ENCODE measurements around the gene GDF11. TPM values are rescaled to one million over a fixed set of nuclear protein-coding genes. Genes with fewer than 3 reads are reported as not detected.

Gene GDF11
- total and polyA plus RNA-seq, 10 donors: 3.5 to 14.5 (median 9.7) TPM

GRCh38 chr12:55715833-55716581 lies 26.9 kb upstream of the GDF11 start, which contains the start of gene BLOC1S1:
BLOC1S1 (plus strand) TSS chr12:55716046; CDS start chr12:55716052, 6 bp downstream.
- Histone ChIP-seq H3K36me3 (peaks cover 0 to 35% (median 12%) of the 10 kb centered on the region in 6 donors), H3K4me3 (peak within 1 kb of the TSS; percentile 70 to 98 (median 91)), H3K9me3 (no peaks in the 10 kb centered on the region), H3K4me1 (peaks cover 33 to 68% (median 53%) of the 10 kb centered on the region in 6 donors), H3K27me3 (replicated peaks in 1 of 7) (no peaks in the 10 kb centered on the region), H3K27ac (peak within 1 kb of the TSS; percentile 83 to 97 (median 96))
- DNase-seq: peak; percentile 98
- WGBS, 5 donors: 0 to 2% (median 1%) methylated on average over 41 to 42 of the region's 42 CpGs
- intact Hi-C loops (cut with DNase I; ENCODE audit: low total_unique reads): no loop called here
- TF ChIP-seq POLR2AphosphoS5 (IDR thresholded peaks at IDR 0.05) (peak; percentile 92 to 93 (median 92)), CTCF (IDR thresholded peaks at IDR 0.05 in 8 of 11, conservative IDR thresholded peaks at IDR 0.05 in 3 of 11) (peak in 3 of 11 experiments; percentile 13 to 39 (median 31)), POLR2A (IDR thresholded peaks at IDR 0.05) (no peak)

- Histone ChIP-seq H3K27ac (peak overlapping the region; percentile 83 to 97 (median 96)), H3K4me3 (peak overlapping the region; percentile 70 to 98 (median 91)), H3K9me3 (no peaks in the 10 kb centered on the region), H3K27me3 (replicated peaks in 1 of 7) (no peaks in the 10 kb centered on the region), H3K36me3 (peaks cover 0 to 40% (median 12%) of the 10 kb centered on the region in 6 donors), H3K4me1 (peaks cover 35 to 73% (median 59%) of the 10 kb centered on the region in 6 donors)
- TF ChIP-seq CTCF (IDR thresholded peaks at IDR 0.05 in 8 of 11, conservative IDR thresholded peaks at IDR 0.05 in 3 of 11): peak in 2 of 11 experiments; percentile 8 to 17
- no peak for TF ChIP-seq POLR2AphosphoS5 (IDR thresholded peaks at IDR 0.05)
- 1 to 4% (median 3%) methylated on average over 9 to 13 of the region's 13 CpGs for WGBS, 5 donors
- intact Hi-C loops (cut with DNase I; ENCODE audit: low total_unique reads): no loop called here
- no peak for DNase-seq
Observed at GRCh38 chr12:55716582-55716957, 26.4 kb upstream of the GDF11 start.

- peak overlapping the region in 7 of 8 donors; percentile 92 to 97 (median 96) for H3K27ac ChIP-seq
- peaks cover 35 to 75% (median 60%) of the 10 kb centered on the region in 6 donors for H3K4me1 ChIP-seq
- peak overlapping the region; percentile 70 to 98 (median 91) for H3K4me3 ChIP-seq
- 37 to 54% (median 50%) methylated on average over 8 of the region's 8 CpGs for WGBS, 5 donors
- H3K9me3 ChIP-seq: no peaks in the 10 kb centered on the region
- H3K36me3 ChIP-seq: peaks cover 0 to 48% (median 12%) of the 10 kb centered on the region in 6 donors
- no peak for TF ChIP-seq CTCF (IDR thresholded peaks at IDR 0.05 in 8 of 11, conservative IDR thresholded peaks at IDR 0.05 in 3 of 11)
- no peak for TF ChIP-seq POLR2AphosphoS5 (IDR thresholded peaks at IDR 0.05)
- no peak for TF ChIP-seq POLR2A (IDR thresholded peaks at IDR 0.05)
- peak; percentile 73 for DNase-seq
- H3K27me3 ChIP-seq (replicated peaks in 1 of 7): no peaks in the 10 kb centered on the region
- intact Hi-C loops (cut with DNase I; ENCODE audit: low total_unique reads): no loop called here
Observed at GRCh38 chr12:55717011-55718007, 25.6 kb upstream of the GDF11 start.

Data from spleen (tissue), 11 donors.